Esophagus (tissue), 2 donors: ENCODE data around the gene SLC51B. TPM values are rescaled to one million over a fixed set of nuclear protein-coding genes. Genes with fewer than 3 reads are reported as not detected.
"Not testable (repeated sequence)": the region's sequence is repeated elsewhere in the genome, so short reads cannot be mapped to it uniquely, and the experiment has no call there.

Experiments used
- H3K27ac ChIP-seq, 2 donors: one replicate each; pipeline ENCODE4 v1.5.1; 2013; ENCODE audit warnings: low read depth in 2 of 2, mild to moderate bottlenecking in 2 of 2, inconsistent platforms in 1 of 2, low read length in 1 of 2, moderate library complexity in 1 of 2
- H3K27me3 ChIP-seq, 2 donors: one replicate each; pipeline ENCODE4 v1.6.1; 2013; ENCODE audit warnings: low read length in 2 of 2, control low read depth in 1 of 2, mild to moderate bottlenecking in 1 of 2; ENCODE audit not compliant: insufficient read depth in 2 of 2, control insufficient read depth in 1 of 2
- H3K36me3 ChIP-seq, 2 donors: one replicate each; pipeline ENCODE4 v1.6.1; 2013; ENCODE audit warnings: low read length in 1 of 2; ENCODE audit not compliant: control insufficient read depth in 2 of 2, insufficient read depth in 2 of 2
- H3K4me1 ChIP-seq, 2 donors: one replicate each; pipeline ENCODE4 v1.6.1; 2013; ENCODE audit warnings: low read length in 1 of 2; ENCODE audit not compliant: control insufficient read depth in 2 of 2, insufficient read depth in 2 of 2
- H3K4me3 ChIP-seq, 2 donors: one replicate each; pipeline ENCODE4 v1.5.1; 2013; ENCODE audit warnings: low read length in 2 of 2, mild to moderate bottlenecking in 2 of 2, low read depth in 1 of 2, moderate library complexity in 1 of 2
- H3K9me3 ChIP-seq, 2 donors: one replicate each; pipeline ENCODE4 v1.6.1; 2013; ENCODE audit warnings: mild to moderate bottlenecking in 2 of 2, low read depth in 1 of 2, low read length in 1 of 2, moderate library complexity in 1 of 2; ENCODE audit not compliant: control insufficient read depth in 2 of 2, insufficient read depth in 1 of 2
- WGBS, 2 donors: extraction: QIAGEN DNeasy Blood & Tissue Kit; methylation state at CpG; one replicate each; pipeline ENCODE4 v1.1.7; 2013; 5-methylcytosine and 5-hydroxymethylcytosine counted together
- polyA plus RNA-seq, 2 donors: library from polyadenylated mRNA; stranded (reverse); fragments of 200-250 nt; gene quantifications; one replicate each; pipeline ENCODE4 v1.2.3, GENCODE V29; 2013
- donor health status: healthy with polysubstance abuse.
- donor health status: Bipolar disorder and iron deficiency.

The SLC51B gene
- under 1 TPM; 0.08 to 0.12 TPM for polyA plus RNA-seq

GRCh38 chr15:65044724-65045481 lies at the start of gene SLC51B:
Gene SLC51B (plus strand): TSS chr15:65045387. CDS start chr15:65050005, 4,618 bp downstream.
- Histone ChIP-seq H3K27ac (peak within 1 kb of the TSS in 1 of 2 donors; percentile 33), H3K4me3 (no peak within 1 kb of the TSS), H3K4me1 (peaks cover 2 to 12% of the 10 kb centered on the region in 2 donors), H3K27me3 (no peaks in the 10 kb centered on the region), H3K36me3 (no peaks in the 10 kb centered on the region), H3K9me3 (no peaks in the 10 kb centered on the region)
- 67 to 78% methylated on average over 7 of the region's 7 CpGs for WGBS, 2 donors

GRCh38 chr15:64997066-64997465 lies 48.1 kb upstream of the SLC51B start:
- WGBS, 2 donors = 74 to 77% methylated on average over 5 of the region's 5 CpGs
- H3K27me3 ChIP-seq = no peaks in the 10 kb centered on the region
- no peaks in the 10 kb centered on the region for H3K36me3 ChIP-seq
- no peak overlapping the region for H3K27ac ChIP-seq
- H3K4me1 ChIP-seq = no peaks in the 10 kb centered on the region
- H3K4me3 ChIP-seq = no peak overlapping the region
- no peaks in the 10 kb centered on the region for H3K9me3 ChIP-seq

- Histone ChIP-seq H3K27me3 (no peaks in the 10 kb centered on the region), H3K4me1 (no peaks in the 10 kb centered on the region), H3K9me3 (no peaks in the 10 kb centered on the region), H3K36me3 (no peaks in the 10 kb centered on the region), H3K27ac (no peak overlapping the region), H3K4me3 (no peak overlapping the region)
- WGBS, 2 donors = 83 to 93% methylated on average over 4 of the region's 4 CpGs
Measured at GRCh38 chr15:64997745-64998375, 47.3 kb upstream of the SLC51B start.

- Histone ChIP-seq H3K4me1 (no peaks in the 10 kb centered on the region), H3K36me3 (peaks cover 0 to 2% of the 10 kb centered on the region in 2 donors)
- 87 to 92% methylated on average over 3 of the region's 3 CpGs for WGBS, 2 donors
Measured at GRCh38 chr15:65004993-65005392, 40.2 kb upstream of the SLC51B start.

GRCh38 chr15:65006876-65007275 lies 38.3 kb upstream of the SLC51B start:
- no peak overlapping the region for H3K4me3 ChIP-seq
- no peaks in the 10 kb centered on the region for H3K9me3 ChIP-seq
- H3K27ac ChIP-seq = no peak overlapping the region
- no peaks in the 10 kb centered on the region for H3K27me3 ChIP-seq
- no peaks in the 10 kb centered on the region for H3K4me1 ChIP-seq
- 80 to 81% methylated on average over 3 of the region's 3 CpGs for WGBS, 2 donors
- H3K36me3 ChIP-seq = peaks cover 2% of the 10 kb centered on the region in 2 donors

More at GRCh38 chr15:65004993-65005392, 40.2 kb upstream of the SLC51B start:
- Histone ChIP-seq H3K4me3 (no peak overlapping the region), H3K27ac (no peak overlapping the region), H3K27me3 (no peaks in the 10 kb centered on the region), H3K9me3 (no peaks in the 10 kb centered on the region)

- WGBS, 2 donors = 78 to 79% methylated on average over 2 of the region's 2 CpGs
- H3K27ac ChIP-seq = no peak overlapping the region
- H3K36me3 ChIP-seq = peaks cover 2% of the 10 kb centered on the region in 2 donors
- H3K4me1 ChIP-seq = no peaks in the 10 kb centered on the region
- peaks cover 0 to 3% of the 10 kb centered on the region in 2 donors for H3K9me3 ChIP-seq
- H3K27me3 ChIP-seq = no peaks in the 10 kb centered on the region
- no peak overlapping the region for H3K4me3 ChIP-seq
Measured at GRCh38 chr15:65008983-65009382, 36.2 kb upstream of the SLC51B start.

GRCh38 chr15:65011198-65011597 lies 34.0 kb upstream of the SLC51B start:
- H3K4me3 ChIP-seq, H3K27ac ChIP-seq, H3K9me3 ChIP-seq, H3K27me3 ChIP-seq, H3K4me1 ChIP-seq, H3K36me3 ChIP-seq: not testable (repeated sequence)
- WGBS, 2 donors = 80 to 90% methylated on average over 4 of the region's 4 CpGs

GRCh38 chr15:65020419-65020818 lies 24.8 kb upstream of the SLC51B start:
- H3K27me3 ChIP-seq = no peaks in the 10 kb centered on the region
- peaks cover 6% of the 10 kb centered on the region in 2 donors for H3K36me3 ChIP-seq
- 92 to 95% methylated on average over 1 of the region's 1 CpG for WGBS, 2 donors
- no peaks in the 10 kb centered on the region for H3K4me1 ChIP-seq
- no peak overlapping the region for H3K4me3 ChIP-seq
- no peak overlapping the region for H3K27ac ChIP-seq
- no peaks in the 10 kb centered on the region for H3K9me3 ChIP-seq

- no peaks in the 10 kb centered on the region for H3K4me1 ChIP-seq
- no peaks in the 10 kb centered on the region for H3K27me3 ChIP-seq
- H3K9me3 ChIP-seq = no peaks in the 10 kb centered on the region
- H3K36me3 ChIP-seq = peaks cover 3 to 4% of the 10 kb centered on the region in 2 donors
- H3K4me3 ChIP-seq = no peak overlapping the region
- H3K27ac ChIP-seq = no peak overlapping the region
Measured at GRCh38 chr15:65021488-65021887, 23.7 kb upstream of the SLC51B start.

GRCh38 chr15:65026756-65027155 lies 18.4 kb upstream of the SLC51B start:
- Histone ChIP-seq H3K27me3 (no peaks in the 10 kb centered on the region), H3K9me3 (no peaks in the 10 kb centered on the region), H3K4me3 (no peak overlapping the region), H3K4me1 (peaks cover 0 to 5% of the 10 kb centered on the region in 2 donors), H3K36me3 (no peaks in the 10 kb centered on the region), H3K27ac (no peak overlapping the region)
- WGBS, 2 donors = 89 to 91% methylated on average over 6 of the region's 6 CpGs
